SU-DHL-6 (cell line): ENCODE data around the gene ZBED3.

Experiments
- H2AFZ ChIP-seq: fragments of 200-600 bp; sonication (generic); 2 replicates; pipeline ENCODE4 v1.6.1; 2014; ENCODE audit warnings: low read depth, mild to moderate bottlenecking, moderate library complexity, mixed read lengths, antibody characterized with exemption, low read length; ENCODE audit not compliant: severe bottlenecking
- H3F3A ChIP-seq: fragments of 200-600 bp; shearing (Covaris generic); 2 replicates; pipeline ENCODE4 v1.6.0; 2016; ENCODE audit warnings: antibody characterized with exemption, mild to moderate bottlenecking; ENCODE audit not compliant: insufficient read depth
- H3K27ac ChIP-seq: fragments of 200-600 bp; sonication (generic); 2 replicates; pipeline ENCODE4 v1.5.1; 2016; ENCODE audit warnings: low read depth, mild to moderate bottlenecking, low read length, moderate library complexity, mixed read lengths
- H3K27me3 ChIP-seq: fragments of 200-600 bp; sonication (generic), shearing (Covaris generic); 2 replicates; pipeline ENCODE4 v1.6.0; 2014; ENCODE audit warnings: mild to moderate bottlenecking, low read length
- H3K36me3 ChIP-seq: fragments of 200-600 bp; sonication (generic); 2 replicates; pipeline ENCODE4 v1.6.1; 2014; ENCODE audit warnings: mild to moderate bottlenecking, low read length, mixed read lengths
- H3K4me2 ChIP-seq: fragments of 300-600, 200-600 bp; shearing (Covaris generic), sonication (generic); 2 replicates; pipeline ENCODE4 v1.6.0; 2014; ENCODE audit warnings: low read length, low read depth, mild to moderate bottlenecking; ENCODE audit not compliant: poor library complexity, severe bottlenecking
- H3K4me3 ChIP-seq: fragments of 200-600 bp; sonication (generic); 2 replicates; pipeline ENCODE4 v1.5.1; 2014; ENCODE audit warnings: antibody characterized with exemption, low read length, mild to moderate bottlenecking, mixed read lengths; ENCODE audit not compliant: insufficient read depth, poor library complexity, severe bottlenecking
- H3K79me2 ChIP-seq: fragments of 200-600 bp; sonication (generic); 2 replicates; pipeline ENCODE4 v1.6.1; 2014; ENCODE audit warnings: mild to moderate bottlenecking, low read length, moderate library complexity; ENCODE audit not compliant: insufficient read depth
- H3K9ac ChIP-seq: fragments of 200-600 bp; sonication (generic); 2 replicates; pipeline ENCODE4 v1.7.0; 2014; ENCODE audit warnings: mild to moderate bottlenecking, low read length
- H3K9me2 ChIP-seq: fragments of 200-600 bp; sonication (generic); replicated peaks from 2 replicates; pipeline ENCODE4 v1.6.1; 2014; ENCODE audit warnings: low read length; ENCODE audit not compliant: insufficient read depth
- H3K9me3 ChIP-seq: fragments of 200-600 bp; sonication (generic); 2 replicates; pipeline ENCODE4 v1.6.1; 2014; ENCODE audit warnings: low read length, mixed read lengths; ENCODE audit not compliant: insufficient read depth
- H4K20me1 ChIP-seq: fragments of 200-600 bp; sonication (generic); 2 replicates; pipeline ENCODE4 v1.6.1; 2014; ENCODE audit warnings: low read depth, mild to moderate bottlenecking, antibody characterized with exemption, low read length, moderate library complexity, mixed read lengths
- CTCF ChIP-seq: fragments of 200-600 bp; sonication (generic); IDR thresholded peaks from one replicate; pipeline ENCODE4 v1.5.1; 2017; ENCODE audit warnings: antibody characterized with exemption, mild to moderate bottlenecking, low read length, moderate library complexity; ENCODE audit not compliant: insufficient read depth, poor library complexity, severe bottlenecking
- EZH2phosphoT487 ChIP-seq: fragments of 200-600 bp; sonication (generic), shearing (Covaris generic); conservative IDR thresholded peaks from 2 replicates; pipeline ENCODE4 v1.6.1; 2018; ENCODE audit warnings: mild to moderate bottlenecking, antibody characterized with exemption, low read length, moderate library complexity, mixed read lengths

The ZBED3 gene

GRCh38 chr5:77029376-77029885 is 57.7 kb downstream of the ZBED3 start:
- Histone ChIP-seq H3K9me2 (no peaks in the 10 kb centered on the region), H3K79me2 (peaks cover 40% of the 10 kb centered on the region), H3K36me3 (peaks cover 9% of the 10 kb centered on the region; the same call in 1 of the 2 replicates), H3K9ac (peak overlapping the region; percentile 90; the same call in 1 of the 2 replicates), H4K20me1 (no peaks in the 10 kb centered on the region), H3K4me2 (peak overlapping the region; percentile 72), H3K27ac (peak overlapping the region; percentile 40; the same call in 1 of the 2 replicates), H3K9me3 (peaks cover 17% of the 10 kb centered on the region; the same call in 1 of the 2 replicates), H3K4me3 (peak overlapping the region; percentile 70), H2AFZ (peak overlapping the region; percentile 95), H3K27me3 (no peaks in the 10 kb centered on the region), H3F3A (no peaks in the 10 kb centered on the region; the same call in none of the 2 replicates)
- TF ChIP-seq CTCF: no peak
- TF ChIP-seq EZH2phosphoT487: no peak

GRCh38 chr5:77028631-77029375 is 58.3 kb downstream of the ZBED3 start:
- Histone ChIP-seq H3K79me2 (peaks cover 34% of the 10 kb centered on the region), H3K9me2 (no peaks in the 10 kb centered on the region), H3F3A (no peaks in the 10 kb centered on the region; the same call in none of the 2 replicates), H3K4me3 (peak overlapping the region; percentile 1), H3K9me3 (peaks cover 17% of the 10 kb centered on the region; the same call in 1 of the 2 replicates), H3K4me2 (no peak overlapping the region), H3K27ac (no peak overlapping the region), H4K20me1 (no peaks in the 10 kb centered on the region), H3K9ac (no peak overlapping the region), H3K27me3 (no peaks in the 10 kb centered on the region), H2AFZ (peak overlapping the region; percentile 95), H3K36me3 (peaks cover 4% of the 10 kb centered on the region; the same call in 1 of the 2 replicates)
- TF ChIP-seq EZH2phosphoT487 (no peak), CTCF (no peak)

- TF ChIP-seq EZH2phosphoT487 (no peak), CTCF (no peak)
- Histone ChIP-seq H3F3A (no peaks in the 10 kb centered on the region), H2AFZ (no peak overlapping the region), H4K20me1 (no peaks in the 10 kb centered on the region), H3K9ac (no peak overlapping the region), H3K4me3 (no peak overlapping the region), H3K27me3 (no peaks in the 10 kb centered on the region), H3K9me2 (no peaks in the 10 kb centered on the region), H3K4me2 (no peak overlapping the region), H3K27ac (no peak overlapping the region), H3K9me3 (peaks cover 14% of the 10 kb centered on the region; the same call in 1 of the 2 replicates), H3K79me2 (no peaks in the 10 kb centered on the region), H3K36me3 (0 out of 2 replicates have a peak, but pooled peaks cover 4% of the 10 kb centered on the region)
These were observed 62.6 kb downstream of the ZBED3 start for GRCh38 chr5:77024490-77024889.
